GM18517 (cell line): Measurements from ENCODE around the gene LRRC23.

Experiments used
- ATAC-seq: cut with Tn5 transposase; IDR thresholded peaks from one replicate; pipeline ENCODE4 v1.9.1; 2021; ENCODE audit warnings: mild to moderate bottlenecking, moderate library complexity; ENCODE audit not compliant: unreplicated experiment

The LRRC23 gene

DNA sequence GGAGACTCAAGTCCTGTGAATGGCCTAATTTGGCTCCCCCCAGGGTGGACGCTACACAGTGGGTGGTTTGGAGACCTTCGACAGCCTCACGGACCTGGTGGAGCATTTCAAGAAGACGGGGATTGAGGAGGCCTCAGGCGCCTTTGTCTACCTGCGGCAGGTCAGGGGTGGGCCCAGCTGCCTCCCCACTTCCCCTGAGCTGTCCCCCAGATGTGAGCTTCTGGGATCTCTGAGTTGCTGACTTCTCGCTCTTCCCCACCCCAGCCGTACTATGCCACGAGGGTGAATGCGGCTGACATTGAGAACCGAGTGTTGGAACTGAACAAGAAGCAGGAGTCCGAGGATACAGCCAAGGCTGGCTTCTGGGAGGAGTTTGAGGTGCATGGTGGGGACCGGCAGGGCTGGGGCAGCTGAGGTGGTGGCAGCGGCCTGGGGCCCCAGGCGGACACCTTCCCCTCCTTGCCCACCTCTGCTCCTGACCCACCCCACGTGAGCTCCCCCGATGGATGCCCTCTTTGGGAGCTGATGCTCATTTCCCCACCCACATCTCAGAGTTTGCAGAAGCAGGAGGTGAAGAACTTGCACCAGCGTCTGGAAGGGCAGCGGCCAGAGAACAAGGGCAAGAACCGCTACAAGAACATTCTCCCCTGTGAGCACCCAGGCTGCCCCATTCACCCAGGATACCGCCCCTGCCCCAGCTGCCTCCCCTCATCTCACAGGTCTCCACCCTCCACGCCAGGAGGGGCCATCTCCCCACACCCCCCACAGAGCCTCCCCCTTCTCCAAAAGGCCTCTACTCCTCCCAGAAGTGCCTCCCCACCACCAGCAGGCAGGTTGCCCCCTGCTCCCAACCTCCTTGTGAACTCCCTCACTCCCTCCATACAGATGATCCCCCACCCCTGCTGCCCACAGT, 50.7 kb downstream of the LRRC23 start:
- no peak for ATAC-seq

DNA sequence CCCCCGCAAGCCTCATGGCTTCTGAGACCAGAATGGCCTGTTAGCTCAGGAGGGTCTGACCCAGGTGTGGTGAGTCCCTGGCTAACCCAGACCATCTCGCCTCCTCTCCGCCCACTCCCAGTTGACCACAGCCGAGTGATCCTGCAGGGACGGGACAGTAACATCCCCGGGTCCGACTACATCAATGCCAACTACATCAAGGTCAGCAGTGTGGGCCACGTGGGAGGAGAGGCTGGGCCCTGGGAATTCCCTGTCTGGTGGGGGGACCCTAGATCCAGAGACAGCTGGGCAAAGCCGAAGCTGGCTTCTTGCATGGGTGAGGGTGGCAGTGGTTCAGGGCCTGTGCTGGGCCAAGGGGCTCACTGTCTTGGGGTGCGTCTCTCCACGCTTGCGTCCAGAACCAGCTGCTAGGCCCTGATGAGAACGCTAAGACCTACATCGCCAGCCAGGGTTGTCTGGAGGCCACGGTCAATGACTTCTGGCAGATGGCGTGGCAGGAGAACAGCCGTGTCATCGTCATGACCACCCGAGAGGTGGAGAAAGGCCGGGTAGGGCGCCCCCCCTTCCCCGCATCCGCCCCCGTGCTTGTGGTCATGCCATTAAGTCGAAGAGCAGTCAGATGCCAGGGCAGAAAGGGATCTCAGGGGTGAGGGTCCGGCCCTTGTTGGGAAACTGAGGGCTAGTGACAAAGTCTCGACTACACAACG, 51.6 kb downstream of the LRRC23 start:
- ATAC-seq, result no peak

DNA sequence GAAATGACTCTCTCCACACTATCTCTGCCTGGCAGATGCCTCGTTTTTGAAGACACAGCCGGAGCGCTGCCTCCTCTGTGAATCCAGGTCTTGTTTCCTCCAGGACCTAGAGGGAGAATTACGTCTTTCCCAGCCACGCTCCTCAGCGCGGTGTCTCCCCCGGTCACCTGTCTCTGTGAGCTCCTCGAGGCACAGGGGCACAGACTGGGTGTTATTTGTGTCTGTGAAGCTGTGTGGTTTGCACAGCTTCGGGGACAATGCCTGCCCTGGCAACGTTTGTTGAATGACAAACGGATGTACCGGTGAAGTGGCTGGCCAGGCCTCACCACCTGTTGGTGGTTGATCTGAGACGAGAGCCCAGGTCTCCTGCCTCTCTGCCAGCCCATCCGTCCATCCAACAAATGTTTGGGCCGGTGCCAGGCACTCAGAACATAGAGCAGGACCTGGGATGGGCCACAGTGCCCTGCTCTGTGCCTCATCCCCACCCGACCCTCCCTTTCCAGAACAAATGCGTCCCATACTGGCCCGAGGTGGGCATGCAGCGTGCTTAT, 52.6 kb downstream of the LRRC23 start:
- no peak for ATAC-seq

DNA sequence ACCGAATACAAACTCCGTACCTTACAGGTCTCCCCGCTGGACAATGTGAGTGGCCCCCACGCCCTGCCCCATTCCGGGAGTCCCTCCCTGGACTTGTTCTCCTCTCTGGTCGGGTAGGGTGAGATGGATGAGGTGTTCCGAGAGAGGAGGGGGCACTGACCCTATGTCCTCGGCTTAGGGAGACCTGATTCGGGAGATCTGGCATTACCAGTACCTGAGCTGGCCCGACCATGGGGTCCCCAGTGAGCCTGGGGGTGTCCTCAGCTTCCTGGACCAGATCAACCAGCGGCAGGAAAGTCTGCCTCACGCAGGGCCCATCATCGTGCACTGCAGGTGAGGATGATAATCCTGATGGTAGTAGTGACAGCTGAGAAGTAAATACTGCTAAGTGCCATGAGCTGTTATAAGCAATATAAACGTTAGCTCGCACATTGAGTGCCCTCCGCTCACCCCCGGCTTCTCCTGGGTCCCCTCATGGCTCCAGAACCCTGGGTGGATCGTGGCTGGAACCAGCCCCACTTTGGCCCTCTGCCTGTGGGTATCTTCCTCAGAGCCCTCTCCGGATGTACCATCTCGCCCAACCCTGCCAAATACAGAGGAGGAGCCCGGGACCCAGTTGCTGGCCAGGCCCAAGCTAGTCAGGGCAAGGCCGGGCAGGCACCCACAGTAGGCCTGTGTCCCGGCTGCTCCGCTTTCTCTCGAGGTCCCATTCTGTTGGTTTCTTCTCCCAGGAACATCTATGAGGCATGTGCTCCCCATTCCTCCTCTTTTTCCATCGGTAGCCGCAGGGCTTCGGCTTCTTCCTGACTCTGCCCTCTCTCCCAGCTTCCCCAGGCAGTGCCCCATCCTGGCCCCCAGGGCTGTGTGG, 53.4 kb downstream of the LRRC23 start:
- ATAC-seq, result no peak

DNA sequence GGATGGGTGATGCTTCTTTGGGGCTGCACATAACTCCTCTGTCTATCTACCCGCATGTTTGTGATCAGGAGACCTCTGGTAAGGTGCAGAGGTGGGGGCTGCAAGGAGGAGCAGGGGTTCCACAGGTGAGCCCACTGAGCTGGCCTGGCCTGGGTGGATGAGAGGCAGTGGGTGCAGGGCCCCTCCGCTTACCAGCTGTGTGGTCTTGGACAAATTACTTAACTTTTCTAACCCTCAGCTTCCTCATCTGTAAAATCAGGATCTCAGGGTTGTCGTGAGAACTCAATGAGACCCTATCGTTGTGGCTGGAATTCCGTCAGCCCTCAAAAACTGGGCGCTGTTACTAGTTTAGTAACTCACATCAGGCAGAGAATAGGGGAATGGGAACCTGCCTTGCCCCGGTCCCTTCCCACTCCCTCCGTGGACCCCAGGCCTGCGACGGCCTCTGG, 54.0 kb downstream of the LRRC23 start:
- ATAC-seq, result no peak

DNA sequence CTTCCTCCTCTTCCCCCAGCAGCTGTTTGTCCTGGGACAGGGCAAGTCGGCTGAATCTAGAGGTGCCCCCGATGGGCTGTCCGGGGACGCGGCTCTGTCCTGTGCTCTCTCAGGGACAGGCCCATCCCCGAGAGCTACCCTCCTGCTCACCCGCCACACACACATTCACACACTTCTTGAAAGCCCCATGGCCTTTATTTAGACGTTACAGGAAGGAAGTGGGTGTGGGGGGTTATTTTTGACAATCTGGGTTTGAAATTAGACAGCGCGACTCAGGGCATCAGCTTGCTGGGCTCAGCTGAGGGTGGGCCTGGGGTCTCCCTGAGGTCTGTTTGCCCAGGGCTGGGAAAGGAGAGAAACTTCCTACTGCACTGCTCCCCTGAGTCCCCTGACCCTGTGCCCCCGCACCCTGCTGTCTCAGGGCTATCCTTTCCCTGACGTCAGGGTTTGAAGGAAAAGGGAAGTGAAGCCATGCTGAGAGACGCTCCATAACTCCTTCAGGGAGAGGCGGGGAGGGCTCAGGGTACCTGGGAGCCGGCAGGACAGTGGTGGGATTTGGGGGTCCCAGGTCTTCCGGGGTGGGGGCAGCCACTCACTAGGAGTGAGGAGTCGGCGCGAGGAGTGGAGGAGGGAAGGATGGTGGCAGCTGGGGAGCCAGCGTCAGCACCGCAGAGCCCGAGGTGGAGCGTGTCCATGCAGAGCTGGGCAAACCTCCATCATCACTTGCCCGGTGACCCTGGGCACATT, 54.6 kb downstream of the LRRC23 start:
- peak; percentile 51 for ATAC-seq

DNA sequence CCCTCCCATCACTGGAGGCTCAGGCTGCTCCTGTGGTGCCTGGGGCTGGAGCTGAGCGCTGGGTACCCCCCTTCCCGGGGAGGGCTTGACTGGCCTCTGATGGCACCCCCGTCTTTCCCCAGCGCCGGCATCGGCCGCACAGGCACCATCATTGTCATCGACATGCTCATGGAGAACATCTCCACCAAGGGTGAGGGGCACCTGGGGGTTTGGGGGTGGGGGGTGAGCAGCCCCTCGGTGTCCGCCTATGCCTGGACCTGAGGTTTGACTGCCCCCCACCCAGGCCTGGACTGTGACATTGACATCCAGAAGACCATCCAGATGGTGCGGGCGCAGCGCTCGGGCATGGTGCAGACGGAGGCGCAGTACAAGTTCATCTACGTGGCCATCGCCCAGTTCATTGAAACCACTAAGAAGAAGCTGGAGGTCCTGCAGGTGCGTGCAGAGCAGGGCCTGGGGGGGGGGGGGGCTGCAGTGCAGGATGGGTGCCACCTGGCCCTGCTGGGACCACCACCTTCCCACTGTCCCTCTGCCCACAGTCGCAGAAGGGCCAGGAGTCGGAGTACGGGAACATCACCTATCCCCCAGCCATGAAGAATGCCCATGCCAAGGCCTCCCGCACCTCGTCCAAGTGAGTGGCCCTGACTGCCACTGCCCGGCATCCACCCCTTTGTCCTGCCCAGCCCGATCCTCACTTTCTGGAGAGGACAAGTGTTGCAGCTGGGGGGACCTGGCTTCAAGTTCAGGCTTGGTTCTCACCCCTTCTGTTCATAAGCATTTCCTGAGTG, 55.4 kb downstream of the LRRC23 start:
- no peak for ATAC-seq

DNA sequence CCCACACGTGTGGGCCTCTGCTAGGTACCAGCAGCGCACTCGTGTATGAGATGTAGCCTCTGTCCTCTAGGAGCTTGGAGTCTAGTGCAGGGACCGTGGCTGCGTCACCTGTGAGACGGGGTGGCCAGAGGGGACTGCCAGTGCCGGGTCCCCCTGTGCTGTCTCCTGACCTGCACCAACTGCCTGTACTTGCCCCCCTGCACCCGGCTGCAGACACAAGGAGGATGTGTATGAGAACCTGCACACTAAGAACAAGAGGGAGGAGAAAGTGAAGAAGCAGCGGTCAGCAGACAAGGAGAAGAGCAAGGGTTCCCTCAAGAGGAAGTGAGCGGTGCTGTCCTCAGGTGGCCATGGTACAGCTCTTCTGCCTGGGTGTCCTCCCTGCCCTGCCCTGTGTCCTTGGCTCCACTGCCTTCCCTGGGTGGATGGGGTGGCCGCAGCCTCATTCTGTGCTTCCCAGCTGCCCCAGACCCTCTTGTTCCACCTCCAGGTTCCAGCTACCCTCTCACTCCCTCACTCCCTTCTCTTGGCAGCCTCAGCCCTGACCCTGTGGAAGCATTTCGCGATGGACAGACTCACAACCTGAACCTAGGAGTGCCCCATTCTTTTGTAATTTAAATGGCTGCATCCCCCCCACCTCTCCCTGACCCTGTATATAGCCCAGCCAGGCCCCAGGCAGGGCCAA, 56.1 kb downstream of the LRRC23 start:
- ATAC-seq, result no peak

GRCh38 chr12:6961278-6961694, 56.7 kb downstream of the LRRC23 start:
- no peak for ATAC-seq

- no peak for ATAC-seq
Observed at GRCh38 chr12:6961695-6962284, 57.2 kb downstream of the LRRC23 start.

DNA sequence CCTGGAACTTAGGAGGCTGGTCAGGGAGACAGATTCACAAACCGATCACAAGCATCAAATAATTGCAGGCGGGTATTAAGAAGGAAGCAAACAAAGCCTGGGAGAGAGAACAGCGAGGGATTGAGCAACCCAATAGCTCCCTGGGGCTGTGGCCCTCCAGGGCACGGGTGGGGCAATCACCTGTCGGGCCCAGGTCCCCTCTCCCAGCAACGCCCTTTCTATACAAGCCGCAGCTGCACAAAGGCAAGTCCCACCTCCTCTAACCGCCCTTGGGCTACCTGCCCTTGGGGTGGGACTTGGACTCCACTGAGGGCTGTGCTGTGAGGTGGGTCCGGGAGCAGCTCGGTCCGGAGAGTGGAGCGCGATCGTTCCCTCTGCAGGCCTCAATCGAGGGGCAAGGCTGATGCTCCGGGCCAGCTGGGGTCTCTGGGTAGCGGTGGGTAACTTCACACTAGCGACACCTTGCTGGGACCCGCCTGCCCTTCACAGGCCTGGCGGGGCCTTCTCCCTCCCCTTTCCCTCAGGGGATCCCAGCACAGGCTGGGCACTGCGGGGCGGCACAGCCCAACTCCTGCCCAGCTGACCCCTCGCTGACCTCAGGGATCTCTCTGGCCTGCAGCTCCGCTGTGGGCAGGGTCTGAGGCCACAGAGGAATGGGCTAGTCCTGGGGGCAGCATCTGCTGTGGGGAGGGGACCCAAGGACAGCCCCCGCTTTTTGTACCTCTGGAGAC, 57.8 kb downstream of the LRRC23 start:
- ATAC-seq, result no peak

DNA sequence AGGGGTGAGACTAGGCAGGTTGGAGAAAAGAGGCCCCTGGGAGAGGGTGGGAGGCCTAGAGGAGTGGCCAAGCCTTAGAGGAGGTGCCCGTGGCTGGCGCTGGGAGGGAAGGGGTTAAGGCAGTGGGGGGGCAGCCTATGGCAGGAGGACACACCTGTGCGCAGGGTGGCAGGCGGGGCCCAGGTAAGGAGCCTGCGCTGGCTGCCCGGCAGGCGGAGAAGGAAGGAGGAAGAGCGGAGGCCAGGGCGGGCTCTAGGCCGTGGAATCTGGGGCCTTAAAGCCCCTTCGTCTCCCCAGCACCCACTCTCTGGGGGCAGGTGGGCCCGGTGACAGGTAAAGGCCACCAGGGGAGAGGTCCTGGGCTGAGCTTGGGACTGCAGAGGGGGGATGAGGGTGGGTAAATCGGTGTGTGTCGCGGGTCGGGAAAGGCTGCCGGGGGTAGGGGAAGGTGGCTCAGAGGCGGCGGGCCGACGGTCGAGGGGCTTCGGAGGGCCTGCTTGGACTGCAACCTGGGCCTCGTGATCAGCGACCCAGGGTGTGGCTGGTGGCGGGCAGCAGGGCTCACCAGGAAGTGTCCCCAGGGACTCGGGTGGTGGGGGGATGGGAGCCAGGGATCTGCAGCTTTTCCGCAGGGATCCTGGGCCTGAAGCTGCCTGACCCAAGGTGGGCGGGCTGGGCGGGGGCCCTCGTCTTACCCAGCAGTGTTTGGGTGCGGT, 58.6 kb downstream of the LRRC23 start:
- no peak for ATAC-seq
